WTC11 (cell line): Measurements from ENCODE around the gene GSC2. TPM values are rescaled to one million over a fixed set of nuclear protein-coding genes. Genes with fewer than 3 reads are reported as not detected.
A peak's percentile ranks its signal among the peaks of the same experiment; 100 is the strongest.

Experiments
- ATAC-seq: fragments of 200-7000 bp; cut with Tn5 transposase; 2 replicates; pipeline ENCODE4 v1.10.0; 2021; ENCODE audit warnings: mild to moderate bottlenecking, moderate library complexity
- CTCF ChIA-PET: fragments of 300-600 bp; sonication (Branson Sonifier 250); formaldehyde crosslinking; loops from one replicate; lab custom pipeline; 2021; ENCODE audit warnings: antibody characterized with exemption; lab: Charles Lee
- POLR2A ChIA-PET: fragments of 350-600 bp; sonication (Branson Sonifier 250); formaldehyde crosslinking; loops from one replicate; lab custom pipeline; 2021; ENCODE audit warnings: antibody characterized with exemption; lab: Charles Lee
- DNase-seq: peaks from one replicate; pipeline ENCODE4 v3.0.0; 2021; ENCODE audit warnings: low spot score
- H3K27ac Mint-ChIP-seq: 2 replicates; pipeline ENCODE4 v1.8.0; 2021; ENCODE audit warnings: mixed read lengths
- H3K27me3 Mint-ChIP-seq: 2 replicates; pipeline ENCODE4 v1.8.0; 2021; ENCODE audit warnings: low read depth, mild to moderate bottlenecking, moderate library complexity, mixed read lengths
- H3K36me3 Mint-ChIP-seq: 2 replicates; pipeline ENCODE4 v1.8.0; 2021; ENCODE audit warnings: mixed read lengths
- H3K4me1 Mint-ChIP-seq: 2 replicates; pipeline ENCODE4 v1.8.0; 2022; ENCODE audit warnings: mixed read lengths
- H3K4me3 Mint-ChIP-seq: 2 replicates; pipeline ENCODE4 v1.8.0; 2021; ENCODE audit warnings: mild to moderate bottlenecking, moderate library complexity, mixed read lengths
- H3K9me3 Mint-ChIP-seq: 2 replicates; pipeline ENCODE4 v1.8.0; 2021; ENCODE audit warnings: mixed read lengths
- ATF3 ChIP-seq: sonication (generic); formaldehyde crosslinking; conservative IDR thresholded peaks from 2 replicates; pipeline ENCODE4 v1.8.1; 2022; ENCODE audit warnings: mild to moderate bottlenecking, missing genetic modification reagents
- CBFB ChIP-seq: sonication (generic); formaldehyde crosslinking; IDR thresholded peaks from 2 replicates; pipeline ENCODE4 v1.8.1; 2022; ENCODE audit warnings: mild to moderate bottlenecking, low read depth, missing genetic modification reagents
- CREM ChIP-seq: sonication (generic); formaldehyde crosslinking; IDR thresholded peaks from 2 replicates; pipeline ENCODE4 v1.8.1; 2022; ENCODE audit warnings: mild to moderate bottlenecking, missing genetic modification reagents, moderate library complexity
- ELF4 ChIP-seq: sonication (generic); formaldehyde crosslinking; IDR thresholded peaks from 2 replicates; pipeline ENCODE4 v1.8.1; 2022; ENCODE audit warnings: low read depth, mild to moderate bottlenecking, moderate library complexity, missing genetic modification reagents
- EMX1 ChIP-seq: fragments of 250-450 bp; sonication (Bioruptor Pico); IDR thresholded peaks from 2 replicates; pipeline ENCODE4 v1.8.0; 2021; ENCODE audit warnings: mild to moderate bottlenecking
- ERG ChIP-seq: fragments of 250-450 bp; sonication (Bioruptor Pico); IDR thresholded peaks from 2 replicates; pipeline ENCODE4 v1.8.0; 2021; ENCODE audit warnings: mild to moderate bottlenecking
- GTF2I ChIP-seq: fragments of 250-450 bp; sonication (Bioruptor Pico); conservative IDR thresholded peaks from 2 replicates; pipeline ENCODE4 v1.4.0; 2021; ENCODE audit warnings: mild to moderate bottlenecking
- MAX ChIP-seq: sonication (generic); formaldehyde crosslinking; IDR thresholded peaks from 2 replicates; pipeline ENCODE4 v1.8.0; 2022; ENCODE audit warnings: mild to moderate bottlenecking, missing genetic modification reagents
- NFATC4 ChIP-seq: fragments of 250-450 bp; sonication (Bioruptor Pico); IDR thresholded peaks from 2 replicates; pipeline ENCODE4 v1.9.0; 2021; ENCODE audit warnings: mild to moderate bottlenecking
- NR2C2 ChIP-seq: sonication (generic); formaldehyde crosslinking; IDR thresholded peaks from 2 replicates; pipeline ENCODE4 v1.8.0; 2022; ENCODE audit warnings: mild to moderate bottlenecking, missing genetic modification reagents
- PREB ChIP-seq: sonication (generic); formaldehyde crosslinking; IDR thresholded peaks from 2 replicates; pipeline ENCODE4 v1.8.1; 2022; ENCODE audit warnings: mild to moderate bottlenecking, missing genetic modification reagents, moderate library complexity, borderline replicate concordance
- PRRX2 ChIP-seq: fragments of 250-450 bp; sonication (Bioruptor Pico); IDR thresholded peaks from 2 replicates; pipeline ENCODE4 v1.8.0; 2021; ENCODE audit warnings: mild to moderate bottlenecking
- RORB ChIP-seq: fragments of 250-450 bp; sonication (Bioruptor Pico); IDR thresholded peaks from 2 replicates; pipeline ENCODE4 v1.9.0; 2021; ENCODE audit warnings: mild to moderate bottlenecking
- SMAD4 ChIP-seq: sonication (generic); formaldehyde crosslinking; IDR thresholded peaks from 2 replicates; pipeline ENCODE4 v1.8.0; 2022; ENCODE audit warnings: mild to moderate bottlenecking, missing genetic modification reagents
- TEAD1 ChIP-seq: sonication (generic); formaldehyde crosslinking; IDR thresholded peaks from 2 replicates; pipeline ENCODE4 v1.8.0; 2022; ENCODE audit warnings: mild to moderate bottlenecking, missing genetic modification reagents
- TEAD4 ChIP-seq: sonication (generic); formaldehyde crosslinking; IDR thresholded peaks from 2 replicates; pipeline ENCODE4 v1.8.0; 2022; ENCODE audit warnings: mild to moderate bottlenecking, missing genetic modification reagents
- TP53 ChIP-seq: sonication (generic); formaldehyde crosslinking; IDR thresholded peaks from 2 replicates; pipeline ENCODE4 v1.8.1; 2023; ENCODE audit warnings: mild to moderate bottlenecking, missing genetic modification reagents
- USF2 ChIP-seq: sonication (generic); formaldehyde crosslinking; IDR thresholded peaks from 2 replicates; pipeline ENCODE4 v1.8.1; 2023; ENCODE audit warnings: mild to moderate bottlenecking, missing genetic modification reagents, moderate library complexity
- ZBTB43 ChIP-seq: sonication (generic); formaldehyde crosslinking; IDR thresholded peaks from 2 replicates; pipeline ENCODE4 v1.8.1; 2023; ENCODE audit warnings: mild to moderate bottlenecking, missing genetic modification reagents
- ZNF121 ChIP-seq: sonication (generic); formaldehyde crosslinking; IDR thresholded peaks from 2 replicates; pipeline ENCODE4 v1.8.0; 2023; ENCODE audit warnings: missing genetic modification reagents
- ZNF138 ChIP-seq: sonication (generic); formaldehyde crosslinking; conservative IDR thresholded peaks from 2 replicates; pipeline ENCODE4 v1.8.1; 2022; ENCODE audit warnings: mild to moderate bottlenecking, moderate library complexity, missing genetic modification reagents
- ZNF263 ChIP-seq: sonication (generic); formaldehyde crosslinking; IDR thresholded peaks from 2 replicates; pipeline ENCODE4 v1.8.1; 2022; ENCODE audit warnings: low read depth, mild to moderate bottlenecking, moderate library complexity, missing genetic modification reagents
- ZNF416 ChIP-seq: fragments of 250-450 bp; sonication (Bioruptor Pico); IDR thresholded peaks from 2 replicates; pipeline ENCODE4 v1.9.0; 2021; ENCODE audit warnings: mild to moderate bottlenecking, inconsistent platforms
- ZNF423 ChIP-seq: fragments of 250-450 bp; sonication (Bioruptor Pico); IDR thresholded peaks from 2 replicates; pipeline ENCODE4 v2.1.2; 2022; ENCODE audit warnings: mild to moderate bottlenecking, moderate library complexity
- ZNF671 ChIP-seq: fragments of 250-450 bp; sonication (Bioruptor Pico); IDR thresholded peaks from 2 replicates; pipeline ENCODE4 v1.8.0; 2021; ENCODE audit warnings: mild to moderate bottlenecking
- total RNA-seq: library from RNA; stranded (reverse); gene quantifications from 3 replicates; pipeline ENCODE4 v1.2.3, GENCODE V29; 2021
- TF ChIP-seq, protein P1 (sequence below): fragments of 250-450 bp; sonication (Bioruptor Pico); conservative IDR thresholded peaks from 2 replicates; pipeline ENCODE4 v1.9.0; 2021; ENCODE audit warnings: mild to moderate bottlenecking
- TF ChIP-seq, protein P2 (sequence below): sonication (generic); formaldehyde crosslinking; IDR thresholded peaks from 2 replicates; pipeline ENCODE4 v1.8.1; 2022; ENCODE audit warnings: low read depth, missing genetic modification reagents, borderline replicate concordance
- TF ChIP-seq, protein P3 (sequence below): sonication (generic); formaldehyde crosslinking; IDR thresholded peaks from 2 replicates; pipeline ENCODE4 v1.8.1; 2023; ENCODE audit warnings: mild to moderate bottlenecking, missing genetic modification reagents, moderate library complexity

The GSC2 gene
- total RNA-seq, 1 experiment from 2014 or later = 0.68 TPM

DNA sequence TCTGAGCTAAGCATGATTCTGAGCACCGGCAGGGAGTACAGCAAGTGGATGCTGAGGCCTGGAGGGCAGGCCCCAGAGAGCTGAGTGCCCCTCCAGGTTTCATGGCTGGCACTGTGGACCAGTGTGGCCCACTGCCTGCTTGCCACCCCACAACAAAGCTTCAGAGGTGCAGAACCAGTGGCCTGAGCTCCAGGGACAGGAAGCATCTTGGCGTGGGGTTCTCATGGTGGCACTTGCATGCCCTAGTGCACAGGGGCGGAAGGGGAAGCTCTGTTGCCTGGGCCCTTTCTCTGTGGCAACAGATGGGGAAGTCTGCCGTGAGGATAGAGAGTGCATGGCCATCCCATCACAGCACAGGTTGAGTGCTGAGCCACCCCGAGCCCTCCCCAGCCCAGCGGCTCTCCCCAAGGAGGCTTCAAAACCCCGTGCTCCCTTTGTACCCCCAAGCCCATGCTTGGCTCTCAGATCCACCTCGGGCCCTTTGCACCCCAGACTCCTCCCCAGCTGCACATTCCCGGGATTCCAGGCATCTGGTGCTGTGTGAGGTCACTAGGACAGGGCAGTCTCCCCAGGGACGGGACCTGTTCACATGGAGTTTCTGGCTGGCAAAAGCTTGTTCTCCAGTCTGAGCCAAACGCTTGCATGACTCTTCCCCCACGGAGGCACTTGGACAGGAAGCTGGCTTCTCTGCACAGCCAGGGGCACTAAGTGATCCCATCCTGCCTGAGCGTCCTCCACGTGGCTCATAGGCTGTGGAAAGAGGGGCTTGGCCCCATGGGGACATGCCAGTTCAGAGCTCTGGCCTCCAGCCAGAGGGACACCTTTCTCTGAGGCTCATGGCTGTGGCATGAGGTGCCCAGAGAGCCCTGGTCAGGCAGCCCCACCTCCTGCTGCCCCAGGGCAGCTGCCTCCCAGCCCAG lies 24.3 kb upstream of the GSC2 start:
- Mint-ChIP-seq H3K4me3 (peak overlapping the region; percentile 95), H3K4me1 (peaks cover 51% of the 10 kb centered on the region), H3K27me3 (peaks cover 16% of the 10 kb centered on the region), H3K27ac (peak overlapping the region; percentile 79), H3K36me3 (no peaks in the 10 kb centered on the region; the same call in 1 of the 2 replicates), H3K9me3 (no peaks in the 10 kb centered on the region)
- ChIA-PET CTCF (interaction anchor here (0.5 to 2.5 kb wide), 2 partner anchors 30 to 164 kb away, joined by 3 to 9 read pairs; partner anchors contain the start of gene ESS2), POLR2A (interaction anchor here (0.7 to 1.1 kb wide), 3 partner anchors 27 to 117 kb away, joined by 3 to 4 read pairs (median 3); partner anchors contain the start of genes CLTCL1 and ESS2)
- peak; percentile 3 for ATAC-seq
- peak; percentile 59 for DNase-seq
- TF ChIP-seq ZBTB43 (CRISPR knock-in tag) = no peak
- TF ChIP-seq PREB (CRISPR knock-in tag) = no peak
- TF ChIP-seq, protein P1, sequence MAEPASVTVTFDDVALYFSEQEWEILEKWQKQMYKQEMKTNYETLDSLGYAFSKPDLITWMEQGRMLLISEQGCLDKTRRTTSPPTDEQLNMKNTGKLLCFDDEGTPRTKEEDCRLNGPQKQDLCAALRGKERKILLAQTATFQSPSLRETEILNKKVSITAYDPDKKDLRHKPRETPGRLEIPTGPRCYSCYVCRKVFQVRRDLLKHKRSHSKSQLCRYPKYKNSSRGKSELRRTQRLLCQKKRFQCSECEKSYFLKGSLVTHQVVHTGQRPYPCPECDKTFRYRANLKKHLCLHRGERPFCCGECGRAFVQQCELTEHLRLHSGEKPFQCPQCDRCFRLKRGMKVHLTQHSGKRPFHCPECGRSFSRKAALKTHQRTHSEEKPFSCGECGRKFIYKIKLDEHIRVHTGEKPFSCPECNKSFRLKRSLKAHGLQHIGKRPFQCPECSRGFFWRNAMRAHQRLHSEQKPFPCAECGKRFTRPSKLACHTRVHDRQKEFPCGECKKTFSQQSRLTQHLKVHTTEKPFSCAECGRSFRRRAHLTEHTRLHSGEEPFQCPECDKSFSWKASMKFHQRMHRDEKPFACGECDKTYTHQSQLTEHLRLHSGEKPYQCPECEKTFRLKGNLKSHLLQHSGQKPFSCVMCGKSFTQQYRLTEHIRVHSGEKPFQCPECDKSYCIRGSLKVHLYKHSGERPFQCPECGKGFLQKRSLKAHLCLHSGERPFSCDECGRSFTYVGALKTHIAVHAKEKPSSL (CRISPR knock-in tag) = no peak
- no peak; the same call in 1 of the 2 replicates for TF ChIP-seq PRRX2 (CRISPR knock-in tag)
- TF ChIP-seq ZNF121 (CRISPR knock-in tag) = 0 out of 2 replicates have a peak, but pooled peaks have one; percentile 14
- TF ChIP-seq ZNF416 (CRISPR knock-in tag) = 0 out of 2 replicates have a peak, but pooled peaks have one; percentile 39
- no peak for TF ChIP-seq USF2
- TF ChIP-seq ZNF423 (CRISPR knock-in tag) = no peak
- TF ChIP-seq RORB (CRISPR knock-in tag) = no peak
- no peak for TF ChIP-seq NFATC4 (CRISPR knock-in tag)
- TF ChIP-seq CREM (CRISPR knock-in tag) = no peak
- TF ChIP-seq NR2C2 (CRISPR knock-in tag) = no peak
- TF ChIP-seq ZNF263 (CRISPR knock-in tag) = no peak
- TF ChIP-seq CBFB (CRISPR knock-in tag) = no peak
- TF ChIP-seq, protein P2, sequence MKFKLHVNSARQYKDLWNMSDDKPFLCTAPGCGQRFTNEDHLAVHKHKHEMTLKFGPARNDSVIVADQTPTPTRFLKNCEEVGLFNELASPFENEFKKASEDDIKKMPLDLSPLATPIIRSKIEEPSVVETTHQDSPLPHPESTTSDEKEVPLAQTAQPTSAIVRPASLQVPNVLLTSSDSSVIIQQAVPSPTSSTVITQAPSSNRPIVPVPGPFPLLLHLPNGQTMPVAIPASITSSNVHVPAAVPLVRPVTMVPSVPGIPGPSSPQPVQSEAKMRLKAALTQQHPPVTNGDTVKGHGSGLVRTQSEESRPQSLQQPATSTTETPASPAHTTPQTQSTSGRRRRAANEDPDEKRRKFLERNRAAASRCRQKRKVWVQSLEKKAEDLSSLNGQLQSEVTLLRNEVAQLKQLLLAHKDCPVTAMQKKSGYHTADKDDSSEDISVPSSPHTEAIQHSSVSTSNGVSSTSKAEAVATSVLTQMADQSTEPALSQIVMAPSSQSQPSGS = no peak
- 0 out of 2 replicates have a peak, but pooled peaks have one; percentile 76 for TF ChIP-seq ERG (CRISPR knock-in tag)
- TF ChIP-seq SMAD4 (CRISPR knock-in tag) = no peak
- TF ChIP-seq TEAD4 (CRISPR knock-in tag) = peak; percentile 75; the same call in 1 of the 2 replicates
- peak; percentile 81 for TF ChIP-seq TEAD1 (CRISPR knock-in tag)
- no peak for TF ChIP-seq ATF3 (CRISPR knock-in tag)
- no peak for TF ChIP-seq ZNF138 (CRISPR knock-in tag)
- no peak for TF ChIP-seq MAX (CRISPR knock-in tag)
- 0 out of 2 replicates have a peak, but pooled peaks have one; percentile 27 for TF ChIP-seq EMX1
- TF ChIP-seq, protein P3, sequence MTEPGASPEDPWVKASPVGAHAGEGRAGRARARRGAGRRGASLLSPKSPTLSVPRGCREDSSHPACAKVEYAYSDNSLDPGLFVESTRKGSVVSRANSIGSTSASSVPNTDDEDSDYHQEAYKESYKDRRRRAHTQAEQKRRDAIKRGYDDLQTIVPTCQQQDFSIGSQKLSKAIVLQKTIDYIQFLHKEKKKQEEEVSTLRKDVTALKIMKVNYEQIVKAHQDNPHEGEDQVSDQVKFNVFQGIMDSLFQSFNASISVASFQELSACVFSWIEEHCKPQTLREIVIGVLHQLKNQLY (CRISPR knock-in tag) = no peak
- no peak for TF ChIP-seq ZNF671 (CRISPR knock-in tag)
- no peak for TF ChIP-seq GTF2I
- TF ChIP-seq TP53 = no peak
- TF ChIP-seq ELF4 (CRISPR knock-in tag) = no peak
